GM18499 (cell line): ENCODE results near the gene TMEM175.
"Not testable (repeated sequence)": the region's sequence is repeated elsewhere in the genome, so short reads cannot be mapped to it uniquely, and the experiment has no call there.

Source experiments
- ATAC-seq: cut with Tn5 transposase; IDR thresholded peaks from one replicate; pipeline ENCODE4 v1.9.1; 2021; ENCODE audit warnings: moderate number of reproducible peaks; ENCODE audit not compliant: insufficient read depth, unreplicated experiment

The TMEM175 gene

GRCh38 chr4:998096-998691 lies 65.9 kb downstream of the TMEM175 start:
- ATAC-seq = no peak

GRCh38 chr4:999240-999863 lies 67.1 kb downstream of the TMEM175 start:
- not testable (repeated sequence) for ATAC-seq

GRCh38 chr4:999882-1000425 lies 67.7 kb downstream of the TMEM175 start:
- ATAC-seq = no peak

GRCh38 chr4:1000686-1001260 lies 68.5 kb downstream of the TMEM175 start:
- ATAC-seq = no peak

GRCh38 chr4:1001561-1002130 lies 69.4 kb downstream of the TMEM175 start:
- ATAC-seq = no peak

GRCh38 chr4:1002131-1002630 lies 69.9 kb downstream of the TMEM175 start:
- ATAC-seq = no peak

- no peak for ATAC-seq
These were observed 70.5 kb downstream of the TMEM175 start for GRCh38 chr4:1002631-1003251.

- ATAC-seq = no peak
These were observed 71.2 kb downstream of the TMEM175 start for GRCh38 chr4:1003271-1004070.

- ATAC-seq = no peak
These were observed 71.8 kb downstream of the TMEM175 start for GRCh38 chr4:1004071-1004418.

- ATAC-seq = no peak
These were observed 72.6 kb downstream of the TMEM175 start for GRCh38 chr4:1004557-1005485.

- no peak for ATAC-seq
These were observed 74.6 kb downstream of the TMEM175 start for GRCh38 chr4:1006856-1007255.
